Neural cell (in vitro differentiated cells): ENCODE data around the gene SPON1.

Experiments
- CTCF ChIP-seq: fragments of 450-650 bp; IDR thresholded peaks from 2 replicates; pipeline ENCODE4 v1.5.1; 2014; ENCODE audit warnings: antibody characterized with exemption, mild to moderate bottlenecking, moderate library complexity; ENCODE audit not compliant: poor library complexity, severe bottlenecking
- EP300 ChIP-seq: fragments of 450-650 bp; conservative IDR thresholded peaks from 2 replicates; pipeline ENCODE4 v1.6.1; 2014; ENCODE audit warnings: antibody characterized with exemption, mild to moderate bottlenecking, moderate library complexity; ENCODE audit not compliant: poor library complexity, severe bottlenecking
- EZH2 ChIP-seq: fragments of 200-600, 300-800 bp; shearing (Covaris generic), sonication (generic); IDR thresholded peaks from 2 replicates; pipeline ENCODE4 v1.6.1; 2014; ENCODE audit warnings: antibody characterized with exemption, low read length, borderline replicate concordance, mild to moderate bottlenecking; ENCODE audit not compliant: insufficient read depth, poor library complexity, severe bottlenecking
- MXI1 ChIP-seq: fragments of 450-650 bp; conservative IDR thresholded peaks from 2 replicates; pipeline ENCODE4 v1.6.1; 2014; ENCODE audit warnings: antibody characterized with exemption, mild to moderate bottlenecking; ENCODE audit not compliant: poor library complexity, severe bottlenecking
- POLR2AphosphoS5 ChIP-seq: IDR thresholded peaks from 2 replicates; pipeline ENCODE4 v1.6.1; 2012
- RAD21 ChIP-seq: fragments of 450-650 bp; conservative IDR thresholded peaks from 2 replicates; pipeline ENCODE4 v1.6.1; 2014; ENCODE audit warnings: antibody characterized with exemption, mild to moderate bottlenecking, moderate library complexity
- REST ChIP-seq: IDR thresholded peaks from 2 replicates; pipeline ENCODE4 v1.6.1; 2012; ENCODE audit warnings: borderline replicate concordance

- TF ChIP-seq RAD21 (no peak), CTCF (no peak), POLR2AphosphoS5 (no peak), EP300 (no peak), EZH2 (no peak), REST (no peak), MXI1 (no peak)
Measured at GRCh38 chr11:14234446-14234845, 271.9 kb downstream of the SPON1 start.
